CD14-positive monocyte (primary cell): ENCODE results near the gene CRTC3. TPM values are rescaled to one million over a fixed set of nuclear protein-coding genes. Genes with fewer than 3 reads are reported as not detected.

Experiments
- DNase-seq, 3 donors: peaks; one replicate each; pipeline ENCODE4 v3.0.0-alpha.2; 2011 to 2022
- H2AFZ ChIP-seq: 2 replicates; pipeline ENCODE4 v1.6.0; 2012; ENCODE audit warnings: mild to moderate bottlenecking, low read depth, low read length, inconsistent platforms; ENCODE audit not compliant: insufficient read depth, poor library complexity, severe bottlenecking
- H3K27ac ChIP-seq, 2 donors: 1 replicate in 1 of 2; 2 replicates in 1 of 2; pipeline ENCODE4 v1.5.1; 2012 to 2013; ENCODE audit warnings: low read length in 2 of 2, control low read depth in 1 of 2, inconsistent platforms in 1 of 2, low read depth in 1 of 2, mild to moderate bottlenecking in 1 of 2
- H3K27me3 ChIP-seq, 2 donors: one replicate each; pipeline versions ENCODE4 v1.6.0 to v1.6.1; 2011 to 2013; ENCODE audit warnings: low read length in 2 of 2; ENCODE audit not compliant: control insufficient read depth in 2 of 2, insufficient read depth in 2 of 2
- H3K36me3 ChIP-seq, 2 donors: replicated peaks in 1 of 2; 1 replicate in 1 of 2; 2 replicates in 1 of 2; pipeline versions ENCODE4 v1.5.1 to v1.6.1; 2012 to 2013; ENCODE audit warnings: low read length in 2 of 2, control low read depth in 1 of 2, inconsistent platforms in 1 of 2, mild to moderate bottlenecking in 1 of 2; ENCODE audit not compliant: insufficient read depth in 2 of 2, control insufficient read depth in 1 of 2
- H3K4me1 ChIP-seq, 2 donors: 1 replicate in 1 of 2; 2 replicates in 1 of 2; pipeline versions ENCODE4 v1.5.1 to v1.6.1; 2012 to 2013; ENCODE audit warnings: low read length in 2 of 2, control low read depth in 1 of 2, inconsistent platforms in 1 of 2, mild to moderate bottlenecking in 1 of 2, moderate library complexity in 1 of 2; ENCODE audit not compliant: insufficient read depth in 2 of 2, control insufficient read depth in 1 of 2
- H3K4me2 ChIP-seq: replicated peaks from 2 replicates; pipeline ENCODE3; 2012; ENCODE audit warnings: low read length, moderate library complexity, mild to moderate bottlenecking; ENCODE audit not compliant: poor library complexity, severe bottlenecking; ENCODE audit errors: extremely low read depth
- H3K4me3 ChIP-seq, 3 experiments: fragments of 200-600 bp in 1 of 3; sonication (generic) in 1 of 3; replicated peaks in 1 of 3; 1 replicate in 2 of 3; 2 replicates in 1 of 3; pipeline ENCODE4 v1.5.1; 2011 to 2013; ENCODE audit warnings: low read length in 3 of 3, mild to moderate bottlenecking in 3 of 3, control low read depth in 2 of 3, low read depth in 2 of 3, inconsistent platforms in 1 of 3, moderate library complexity in 1 of 3
- H3K79me2 ChIP-seq: 2 replicates; pipeline ENCODE4 v1.6.0; 2012; ENCODE audit warnings: mild to moderate bottlenecking, control low read depth, inconsistent platforms, low read length, moderate library complexity; ENCODE audit not compliant: insufficient read depth
- H3K9ac ChIP-seq: 2 replicates; pipeline ENCODE4 v1.6.0; 2017; ENCODE audit warnings: low read length, mild to moderate bottlenecking; ENCODE audit not compliant: insufficient read depth, poor library complexity, severe bottlenecking
- H3K9me3 ChIP-seq, 2 donors: replicated peaks in 1 of 2; 1 replicate in 1 of 2; 2 replicates in 1 of 2; pipeline versions ENCODE4 v1.5.1 to v1.6.1; 2012 to 2013; ENCODE audit warnings: low read length in 2 of 2, control low read depth in 1 of 2; ENCODE audit not compliant: control insufficient read depth in 1 of 2, insufficient read depth in 1 of 2
- H4K20me1 ChIP-seq: 2 replicates; pipeline ENCODE4 v1.6.0; 2012; ENCODE audit warnings: mild to moderate bottlenecking, low read length, control low read depth, moderate library complexity; ENCODE audit not compliant: insufficient read depth
- H3K27ac Mint-ChIP-seq, 7 donors: one replicate each; pipeline ENCODE4 v1.8.0; 2020; ENCODE audit warnings: mild to moderate bottlenecking in 7 of 7, mixed read lengths in 7 of 7, moderate library complexity in 6 of 7, inconsistent platforms in 2 of 7
- H3K27me3 Mint-ChIP-seq, 3 donors: one replicate each; pipeline ENCODE4 v1.8.0; 2021 to 2022; ENCODE audit warnings: low read depth in 3 of 3, mild to moderate bottlenecking in 3 of 3, mixed read lengths in 3 of 3, moderate library complexity in 3 of 3, inconsistent platforms in 1 of 3
- H3K36me3 Mint-ChIP-seq, 2 donors: one replicate each; pipeline ENCODE4 v1.8.0; 2020; ENCODE audit warnings: mixed read lengths in 2 of 2, inconsistent platforms in 1 of 2, mild to moderate bottlenecking in 1 of 2
- H3K4me1 Mint-ChIP-seq: one replicate; pipeline ENCODE4 v1.8.0; 2020; ENCODE audit warnings: mild to moderate bottlenecking, mixed read lengths
- H3K4me3 Mint-ChIP-seq, 2 donors: one replicate each; pipeline ENCODE4 v1.8.0; 2020; ENCODE audit warnings: mild to moderate bottlenecking in 2 of 2, mixed read lengths in 2 of 2, moderate library complexity in 1 of 2
- H3K9me3 Mint-ChIP-seq, 7 donors: one replicate each; pipeline ENCODE4 v1.8.0; 2020 to 2022; ENCODE audit warnings: mixed read lengths in 7 of 7, mild to moderate bottlenecking in 6 of 7, moderate library complexity in 6 of 7, inconsistent platforms in 2 of 7
- WGBS: methylation state at CpG from one replicate; pipeline ENCODE4 v1.1.5; 2013; ENCODE audit warnings: missing lambda C conversion rate; ENCODE audit not compliant: insufficient coverage; 5-methylcytosine and 5-hydroxymethylcytosine counted together
- intact Hi-C, 2 donors: fragments of 100-400 bp; cut with micrococcal nuclease; formaldehyde crosslinking; loops; one replicate each; pipeline versions ENCODE4 v1.15.0 to v1.15.1; 2023
- polyA plus RNA-seq, 3 donors: library from polyadenylated mRNA; depleted of rRNA in 1 of 3; unstranded in 2 of 3; stranded (reverse) in 1 of 3; fragments of 300-500 nt in 2 of 3; fragments of >200 nt in 1 of 3; fragmentation: Illumina TruSeq in 2 of 3; gene quantifications; 1 replicate in 2 of 3; 2 replicates in 1 of 3; pipeline ENCODE4 v1.2.3, GENCODE V29; 2012 to 2021
- TF ChIP-seq, protein P1 (sequence below): fragments of 200-600 bp; IDR thresholded peaks from one replicate; pipeline ENCODE4 v1.8.0; 2022; ENCODE audit warnings: antibody characterized with exemption, mild to moderate bottlenecking

CRTC3 gene
- polyA plus RNA-seq, 3 donors: 6.0 to 25.4 (median 12.2) TPM

DNA sequence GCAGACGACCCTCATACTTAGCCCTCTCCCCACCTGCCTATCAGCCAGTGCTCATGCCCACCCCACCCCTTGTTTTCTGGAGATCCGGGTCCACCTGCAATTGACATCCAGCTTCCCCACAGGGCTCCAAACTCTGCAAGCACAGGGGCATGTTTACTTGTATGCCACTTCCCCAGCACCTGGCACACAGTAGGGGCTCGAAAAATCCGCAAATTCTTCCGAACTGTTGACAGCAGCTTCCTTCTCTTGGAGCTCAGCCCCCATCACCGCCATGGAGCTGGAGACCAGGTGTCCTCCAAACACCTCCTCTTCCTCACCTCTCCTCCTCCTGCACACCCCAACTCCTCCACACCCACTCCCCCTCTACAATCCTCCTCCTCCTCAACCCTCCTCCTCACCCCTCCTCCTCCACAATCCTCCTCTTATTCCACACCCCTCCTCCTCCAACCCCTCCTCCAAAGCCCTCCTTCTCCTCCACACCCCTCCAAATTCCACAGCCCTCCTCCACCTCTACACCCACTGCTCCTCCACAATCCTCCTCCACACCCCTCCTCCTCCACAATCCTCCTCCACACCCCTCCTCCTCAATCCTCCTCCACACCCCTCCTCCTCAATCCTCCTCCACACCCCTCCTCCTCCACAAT is 117.1 kb downstream of the CRTC3 start:
- H3K4me1 ChIP-seq: peaks cover 23 to 29% of the 10 kb centered on the region in 2 donors
- H3K9me3 Mint-ChIP-seq: peaks cover 0 to 2% (median 0%) of the 10 kb centered on the region in 7 donors
- H3K27ac Mint-ChIP-seq: peak overlapping the region in 2 of 7 donors; percentile 39 to 82
- peaks cover 30% of the 10 kb centered on the region for H4K20me1 ChIP-seq
- H3K4me3 Mint-ChIP-seq: no peak overlapping the region
- no peak overlapping the region for H2AFZ ChIP-seq
- no peak overlapping the region for H3K27ac ChIP-seq
- H3K79me2 ChIP-seq: no peaks in the 10 kb centered on the region
- no peak overlapping the region for H3K9ac ChIP-seq
- H3K4me2 ChIP-seq: no peak overlapping the region
- TF ChIP-seq, protein P1, sequence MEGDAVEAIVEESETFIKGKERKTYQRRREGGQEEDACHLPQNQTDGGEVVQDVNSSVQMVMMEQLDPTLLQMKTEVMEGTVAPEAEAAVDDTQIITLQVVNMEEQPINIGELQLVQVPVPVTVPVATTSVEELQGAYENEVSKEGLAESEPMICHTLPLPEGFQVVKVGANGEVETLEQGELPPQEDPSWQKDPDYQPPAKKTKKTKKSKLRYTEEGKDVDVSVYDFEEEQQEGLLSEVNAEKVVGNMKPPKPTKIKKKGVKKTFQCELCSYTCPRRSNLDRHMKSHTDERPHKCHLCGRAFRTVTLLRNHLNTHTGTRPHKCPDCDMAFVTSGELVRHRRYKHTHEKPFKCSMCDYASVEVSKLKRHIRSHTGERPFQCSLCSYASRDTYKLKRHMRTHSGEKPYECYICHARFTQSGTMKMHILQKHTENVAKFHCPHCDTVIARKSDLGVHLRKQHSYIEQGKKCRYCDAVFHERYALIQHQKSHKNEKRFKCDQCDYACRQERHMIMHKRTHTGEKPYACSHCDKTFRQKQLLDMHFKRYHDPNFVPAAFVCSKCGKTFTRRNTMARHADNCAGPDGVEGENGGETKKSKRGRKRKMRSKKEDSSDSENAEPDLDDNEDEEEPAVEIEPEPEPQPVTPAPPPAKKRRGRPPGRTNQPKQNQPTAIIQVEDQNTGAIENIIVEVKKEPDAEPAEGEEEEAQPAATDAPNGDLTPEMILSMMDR: no peak
- DNase-seq: no peak
- peaks cover 23 to 29% of the 10 kb centered on the region in 2 donors for H3K36me3 Mint-ChIP-seq
- H3K27me3 Mint-ChIP-seq: peaks cover 0 to 3% (median 1%) of the 10 kb centered on the region in 3 donors
- peaks cover 37% of the 10 kb centered on the region for H3K4me1 Mint-ChIP-seq
- intact Hi-C loops: loop anchor here (2.0 to 10.0 kb wide), 2 partner anchors 138 to 240 kb away; no protein-coding TSS in a partner anchor
- WGBS: 82% methylated on average over 6 of the region's 6 CpGs
- peaks cover 23 to 35% of the 10 kb centered on the region in 2 donors for H3K36me3 ChIP-seq
- H3K9me3 ChIP-seq: no peaks in the 10 kb centered on the region
- no peak overlapping the region for H3K4me3 ChIP-seq
- no peaks in the 10 kb centered on the region for H3K27me3 ChIP-seq

DNA sequence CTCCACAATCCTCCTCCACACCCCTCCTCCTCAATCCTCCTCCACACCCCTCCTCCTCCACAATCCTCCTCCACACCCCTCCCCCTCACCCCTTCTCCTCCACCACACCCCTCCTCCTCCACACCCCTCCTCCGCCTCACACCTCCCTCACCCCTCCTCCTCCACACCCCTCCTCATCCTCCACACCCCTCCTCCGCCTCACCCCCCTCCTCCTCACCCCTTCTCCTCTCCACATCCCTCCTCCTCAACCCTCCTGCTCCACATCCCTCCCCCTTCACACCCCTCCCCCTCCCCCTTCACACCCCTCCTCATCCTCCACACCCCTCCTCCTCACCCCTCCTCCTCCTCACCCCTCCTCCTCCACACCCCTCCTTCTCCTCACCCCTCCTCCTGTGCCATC is 117.6 kb downstream of the CRTC3 start:
- Histone ChIP-seq H3K36me3 (peaks cover 18 to 30% of the 10 kb centered on the region in 2 donors), H2AFZ (no peak overlapping the region), H3K4me2 (no peak overlapping the region), H3K79me2 (no peaks in the 10 kb centered on the region), H3K4me1 (peaks cover 23 to 29% of the 10 kb centered on the region in 2 donors), H4K20me1 (peaks cover 30% of the 10 kb centered on the region), H3K9me3 (no peaks in the 10 kb centered on the region), H3K27me3 (no peaks in the 10 kb centered on the region), H3K4me3 (no peak overlapping the region), H3K27ac (no peak overlapping the region), H3K9ac (no peak overlapping the region)
- peaks cover 37% of the 10 kb centered on the region for H3K4me1 Mint-ChIP-seq
- TF ChIP-seq, protein P1: no peak
- peaks cover 17 to 23% of the 10 kb centered on the region in 2 donors for H3K36me3 Mint-ChIP-seq
- H3K27me3 Mint-ChIP-seq: peaks cover 0 to 3% (median 1%) of the 10 kb centered on the region in 3 donors
- peaks cover 0 to 2% (median 0%) of the 10 kb centered on the region in 7 donors for H3K9me3 Mint-ChIP-seq
- H3K4me3 Mint-ChIP-seq: no peak overlapping the region
- H3K27ac Mint-ChIP-seq: no peak overlapping the region
- DNase-seq: no peak
- intact Hi-C loops: loop anchor here (2.0 to 10.0 kb wide), 2 partner anchors 137 to 239 kb away; no protein-coding TSS in a partner anchor
- no CpG with 5 or more reads among the region's 2 CpGs for WGBS
